Measurements from ENCODE around the gene YWHAG.
"Not testable (repeated sequence)": the region's sequence is repeated elsewhere in the genome, so short reads cannot be mapped to it uniquely, and the experiment has no call there.

The YWHAG gene

DNA sequence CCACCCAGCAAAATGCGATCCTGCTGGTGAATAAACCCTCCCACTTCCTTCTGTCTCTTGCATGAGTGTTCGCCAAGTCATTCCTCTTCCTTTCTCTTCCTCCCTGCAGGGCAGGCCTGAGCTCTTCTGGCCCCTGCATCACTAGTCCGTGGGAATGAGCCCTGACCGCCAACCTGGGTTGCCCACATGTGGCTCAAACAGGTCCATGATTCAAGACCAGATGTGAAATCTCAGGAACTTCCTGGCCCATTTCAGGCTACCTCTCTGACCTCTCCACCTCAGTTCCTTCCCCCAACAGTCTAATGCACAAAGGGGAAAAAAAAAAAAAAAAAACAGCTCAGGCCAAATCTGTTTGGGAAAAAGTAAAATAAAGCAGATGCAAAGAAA lies 5.4 kb upstream of the YWHAG start:
- H3K4me3 ChIP-seq (ENCODE audit: low read depth, low read length) = no peak overlapping the region
- no peak for TF ChIP-seq CTCF (IDR thresholded peaks at IDR 0.05; ENCODE audit: low read depth, low read length)
- DNase-seq (ENCODE audit: low read depth, low spot score) = peak; percentile 74
- in situ Hi-C loops (cut with HindIII; ENCODE audit: low sequenced_read_pairs) = no loop called here

DNA sequence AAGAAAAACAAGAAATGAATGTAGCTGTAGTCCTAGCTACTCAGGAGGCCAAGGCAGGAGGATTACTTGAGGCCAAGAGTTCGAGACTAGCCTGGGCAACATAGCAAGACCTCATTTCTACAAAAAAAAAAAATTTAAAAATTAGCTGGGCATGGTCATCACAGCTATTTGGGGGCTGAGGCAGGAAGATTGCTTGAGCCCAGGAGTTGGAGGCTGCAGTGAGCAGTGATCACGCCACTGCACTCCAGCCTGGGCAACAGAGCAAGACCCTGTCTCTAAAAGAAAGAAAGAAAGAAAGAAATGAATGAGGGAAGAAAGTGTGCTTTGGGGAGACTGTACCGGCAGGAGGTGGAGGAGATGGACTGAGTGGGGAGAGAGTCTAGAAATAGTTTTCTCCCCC lies 5.0 kb upstream of the YWHAG start:
- in situ Hi-C loops (cut with HindIII; ENCODE audit: low sequenced_read_pairs); H3K4me3 ChIP-seq (ENCODE audit: low read depth, low read length); DNase-seq (ENCODE audit: low read depth, low spot score): not testable (repeated sequence)

GRCh38 chr7:76359978-76360638 lies 1.3 kb upstream of the YWHAG start:
- DNase-seq (ENCODE audit: low read depth, low spot score) = no peak
- no peak for TF ChIP-seq CTCF (IDR thresholded peaks at IDR 0.05; ENCODE audit: low read depth, low read length)
- in situ Hi-C loops (cut with HindIII; ENCODE audit: low sequenced_read_pairs) = no loop called here
- no peak overlapping the region for H3K4me3 ChIP-seq (ENCODE audit: low read depth, low read length)

GRCh38 chr7:76359111-76359977 lies 553 bp upstream of the YWHAG start:
- peak; percentile 99 for DNase-seq (ENCODE audit: low read depth, low spot score)
- TF ChIP-seq CTCF (IDR thresholded peaks at IDR 0.05; ENCODE audit: low read depth, low read length) = peak; percentile 78
- peak overlapping the region; percentile 89 for H3K4me3 ChIP-seq (ENCODE audit: low read depth, low read length)
- in situ Hi-C loops (cut with HindIII; ENCODE audit: low sequenced_read_pairs) = no loop called here

- peak; percentile 46 for DNase-seq (ENCODE audit: low read depth, low spot score)
- peak overlapping the region; percentile 89 for H3K4me3 ChIP-seq (ENCODE audit: low read depth, low read length)
- in situ Hi-C loops (cut with HindIII; ENCODE audit: low sequenced_read_pairs) = no loop called here
- no peak for TF ChIP-seq CTCF (IDR thresholded peaks at IDR 0.05; ENCODE audit: low read depth, low read length)
These were observed 745 bp downstream of the YWHAG start for GRCh38 chr7:76358011-76358480.

DNA sequence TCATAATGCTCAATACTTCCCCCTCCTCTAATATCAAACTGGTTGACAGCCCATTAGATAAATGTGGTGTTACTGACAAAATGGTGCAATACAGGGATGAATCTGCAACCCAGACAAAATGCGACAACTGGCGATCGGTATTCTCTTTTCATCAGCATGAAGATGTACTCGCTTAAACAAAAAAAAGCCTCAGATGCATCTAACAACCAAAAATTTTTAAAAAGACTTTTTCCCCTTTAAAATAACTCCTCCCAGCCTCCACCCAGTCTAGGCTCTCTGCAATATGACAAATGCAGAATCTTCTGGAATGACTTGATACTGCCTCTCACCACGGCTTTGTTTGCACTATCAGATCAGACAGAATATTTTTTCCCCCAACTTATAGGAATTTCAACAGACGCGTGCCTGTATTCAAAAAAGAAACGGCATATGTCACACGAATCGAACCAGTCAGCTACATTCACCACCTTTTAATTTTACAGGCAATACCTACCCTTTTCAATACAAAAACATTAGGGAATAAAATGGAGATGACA lies 1.2 kb downstream of the YWHAG start:
- no peak for TF ChIP-seq CTCF (IDR thresholded peaks at IDR 0.05; ENCODE audit: low read depth, low read length)
- in situ Hi-C loops (cut with HindIII; ENCODE audit: low sequenced_read_pairs) = no loop called here
- H3K4me3 ChIP-seq (ENCODE audit: low read depth, low read length) = peak overlapping the region; percentile 89
- no peak for DNase-seq (ENCODE audit: low read depth, low spot score)

- DNase-seq (ENCODE audit: low read depth, low spot score) = peak; percentile 47
- peak overlapping the region; percentile 89 for H3K4me3 ChIP-seq (ENCODE audit: low read depth, low read length)
- in situ Hi-C loops (cut with HindIII; ENCODE audit: low sequenced_read_pairs) = no loop called here
- no peak for TF ChIP-seq CTCF (IDR thresholded peaks at IDR 0.05; ENCODE audit: low read depth, low read length)
These were observed 2.0 kb downstream of the YWHAG start for GRCh38 chr7:76356823-76357222.

Data from astrocyte of the spinal cord (primary cell).